GM12872 (cell line): ENCODE results near the gene HTD2.
A peak's percentile ranks its signal among the peaks of the same experiment; 100 is the strongest.

Source experiments
- TF ChIP-seq, protein P1 (sequence below): IDR thresholded peaks from 3 replicates; pipeline ENCODE4 v1.5.1; 2011; ENCODE audit warnings: low read depth, mild to moderate bottlenecking, low read length, moderate library complexity; ENCODE audit not compliant: insufficient read depth

HTD2 gene

DNA sequence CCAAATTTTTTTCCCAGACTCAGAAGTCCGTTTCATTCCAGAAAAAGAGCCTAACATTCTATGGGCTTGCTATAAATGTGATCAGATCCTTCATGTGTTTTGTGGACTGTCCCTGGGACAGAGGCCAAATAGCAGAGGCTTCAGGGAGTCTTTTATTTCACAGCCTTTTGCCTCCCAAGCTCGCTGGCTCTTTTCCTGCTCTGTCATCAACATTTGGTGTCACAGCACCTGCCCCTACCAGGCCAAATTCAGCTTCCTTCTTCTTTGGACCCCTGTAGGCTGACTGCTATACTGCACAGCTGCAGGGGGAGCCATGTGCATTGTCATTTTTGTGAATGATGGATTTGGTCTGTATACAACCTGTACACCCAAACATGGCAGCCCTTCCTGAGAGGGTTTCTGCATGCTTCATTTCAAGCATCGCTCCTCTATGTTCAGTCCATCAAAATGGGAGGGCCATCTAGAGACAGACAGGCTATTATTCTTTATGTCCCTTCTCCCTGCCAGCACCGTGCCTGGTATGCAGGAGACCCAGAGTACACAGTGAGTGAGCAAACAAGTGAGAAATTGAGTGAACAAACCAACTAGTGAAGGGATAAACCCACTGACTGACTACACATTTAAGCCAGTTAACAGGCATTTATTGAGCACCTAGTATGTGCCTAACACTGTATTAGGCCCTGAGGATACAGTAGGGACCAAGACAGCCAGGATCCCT, 18.1 kb upstream of the HTD2 start:
- TF ChIP-seq, protein P1, sequence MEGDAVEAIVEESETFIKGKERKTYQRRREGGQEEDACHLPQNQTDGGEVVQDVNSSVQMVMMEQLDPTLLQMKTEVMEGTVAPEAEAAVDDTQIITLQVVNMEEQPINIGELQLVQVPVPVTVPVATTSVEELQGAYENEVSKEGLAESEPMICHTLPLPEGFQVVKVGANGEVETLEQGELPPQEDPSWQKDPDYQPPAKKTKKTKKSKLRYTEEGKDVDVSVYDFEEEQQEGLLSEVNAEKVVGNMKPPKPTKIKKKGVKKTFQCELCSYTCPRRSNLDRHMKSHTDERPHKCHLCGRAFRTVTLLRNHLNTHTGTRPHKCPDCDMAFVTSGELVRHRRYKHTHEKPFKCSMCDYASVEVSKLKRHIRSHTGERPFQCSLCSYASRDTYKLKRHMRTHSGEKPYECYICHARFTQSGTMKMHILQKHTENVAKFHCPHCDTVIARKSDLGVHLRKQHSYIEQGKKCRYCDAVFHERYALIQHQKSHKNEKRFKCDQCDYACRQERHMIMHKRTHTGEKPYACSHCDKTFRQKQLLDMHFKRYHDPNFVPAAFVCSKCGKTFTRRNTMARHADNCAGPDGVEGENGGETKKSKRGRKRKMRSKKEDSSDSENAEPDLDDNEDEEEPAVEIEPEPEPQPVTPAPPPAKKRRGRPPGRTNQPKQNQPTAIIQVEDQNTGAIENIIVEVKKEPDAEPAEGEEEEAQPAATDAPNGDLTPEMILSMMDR = peak; percentile 44; the same call in 2 of the 3 replicates

DNA sequence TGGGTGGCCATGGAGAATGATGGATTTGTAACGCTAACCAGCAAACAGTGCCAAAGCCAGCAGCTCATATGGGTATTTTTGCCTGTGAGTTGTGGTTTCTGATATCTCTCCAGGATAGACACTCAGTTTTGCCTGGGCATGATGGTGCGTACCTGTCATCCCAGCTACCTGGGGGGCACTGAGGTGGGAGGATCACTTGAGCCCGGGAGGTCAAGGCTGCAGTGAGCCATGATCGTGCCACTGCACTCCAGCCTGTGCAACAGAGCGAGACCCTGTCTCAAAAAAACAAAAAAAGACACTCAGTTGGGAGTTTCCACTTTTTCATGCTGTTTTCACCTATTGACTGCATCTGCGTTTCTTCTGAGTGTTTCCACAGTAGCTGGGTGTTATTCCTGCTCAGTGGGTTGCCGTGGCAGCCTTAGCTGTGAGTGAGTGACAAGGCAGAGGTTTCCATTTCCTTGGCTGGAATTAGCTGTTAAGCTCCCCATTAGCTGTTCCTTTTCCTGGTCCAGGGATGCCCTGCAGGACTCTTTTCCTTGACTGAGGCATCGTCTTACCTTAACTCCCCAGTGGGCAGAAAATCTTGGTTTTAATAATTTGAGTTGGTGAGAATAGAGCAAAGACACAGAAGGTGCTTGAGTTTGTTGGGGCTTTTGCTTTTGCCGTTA, 14.5 kb upstream of the HTD2 start:
- TF ChIP-seq, protein P1 = no peak

DNA sequence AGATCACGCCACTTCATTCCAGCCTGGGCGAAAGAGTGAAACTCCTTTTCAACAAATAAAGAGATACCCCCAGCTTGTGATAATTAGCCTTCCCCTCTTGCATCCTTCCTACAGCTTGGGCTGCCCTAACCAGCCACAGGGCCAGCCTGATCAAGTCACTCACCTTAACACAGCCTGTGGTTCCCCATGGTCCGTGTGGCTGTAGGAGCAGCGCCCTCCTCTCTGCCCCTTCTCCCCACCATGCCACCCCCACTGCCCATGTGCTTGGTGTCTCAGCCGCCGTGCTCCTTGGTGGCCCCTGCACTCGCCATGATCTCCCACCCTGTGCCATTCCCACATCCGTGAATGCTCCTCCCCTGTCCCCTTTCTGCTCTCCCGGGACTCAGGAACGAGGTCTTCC, 13.5 kb upstream of the HTD2 start:
- TF ChIP-seq, protein P1 = no peak

DNA sequence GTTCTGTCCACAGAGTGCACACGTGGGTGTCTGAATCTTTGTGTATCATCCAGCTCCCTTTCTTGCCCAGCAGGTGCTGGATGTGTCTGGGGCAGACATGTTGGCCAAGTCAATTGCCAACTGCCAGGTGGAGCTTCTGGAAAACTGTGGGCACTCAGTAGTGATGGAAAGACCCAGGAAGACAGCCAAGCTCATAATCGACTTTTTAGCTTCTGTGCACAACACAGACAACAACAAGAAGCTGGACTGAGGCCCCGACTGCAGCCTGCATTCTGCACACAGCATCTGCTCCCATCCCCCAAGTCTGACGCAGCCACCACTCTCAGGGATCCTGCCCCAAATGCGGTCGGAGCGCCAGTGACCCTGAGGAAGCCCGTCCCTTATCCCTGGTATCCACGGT, 12.8 kb upstream of the HTD2 start:
- TF ChIP-seq, protein P1 = no peak

DNA sequence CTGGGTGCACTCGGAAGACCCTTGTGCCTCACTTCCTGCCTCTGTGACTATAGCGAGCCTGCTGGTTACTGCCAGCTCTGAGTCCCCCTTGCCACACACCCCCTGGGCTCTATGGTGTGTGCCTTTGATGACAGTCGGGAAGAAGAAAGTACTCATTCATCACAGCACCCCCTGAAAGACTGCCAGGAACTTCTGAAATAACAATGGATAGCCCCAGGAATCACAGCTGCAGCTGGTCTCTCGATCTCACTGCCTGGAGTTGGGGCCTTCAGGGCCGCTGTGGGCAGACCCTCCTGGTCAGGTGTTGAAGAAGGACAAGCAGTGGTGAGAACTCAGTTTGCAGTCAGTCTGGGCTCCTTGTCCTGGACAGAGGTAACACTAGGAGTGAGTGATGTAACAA, 10.1 kb upstream of the HTD2 start:
- TF ChIP-seq, protein P1 = no peak

DNA sequence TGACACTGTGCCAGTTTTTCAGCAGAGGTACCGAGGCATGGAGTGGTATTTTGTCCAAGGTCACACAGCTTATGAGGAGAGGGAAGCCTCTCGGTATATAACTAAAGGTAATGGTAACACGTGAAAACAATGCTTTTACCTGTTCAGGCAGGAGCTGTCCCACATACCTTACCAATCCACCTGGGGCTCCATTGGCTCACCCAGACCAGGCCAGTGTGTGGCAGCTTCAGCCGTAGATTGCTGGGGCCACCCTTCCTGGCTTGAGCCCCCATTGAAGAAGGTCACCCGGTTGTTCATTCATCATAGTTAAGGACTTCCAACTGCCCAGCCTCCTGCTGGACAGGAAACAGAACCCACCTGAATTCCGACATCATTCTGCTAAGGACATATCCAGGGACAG, 9.5 kb upstream of the HTD2 start:
- TF ChIP-seq, protein P1 = no peak

DNA sequence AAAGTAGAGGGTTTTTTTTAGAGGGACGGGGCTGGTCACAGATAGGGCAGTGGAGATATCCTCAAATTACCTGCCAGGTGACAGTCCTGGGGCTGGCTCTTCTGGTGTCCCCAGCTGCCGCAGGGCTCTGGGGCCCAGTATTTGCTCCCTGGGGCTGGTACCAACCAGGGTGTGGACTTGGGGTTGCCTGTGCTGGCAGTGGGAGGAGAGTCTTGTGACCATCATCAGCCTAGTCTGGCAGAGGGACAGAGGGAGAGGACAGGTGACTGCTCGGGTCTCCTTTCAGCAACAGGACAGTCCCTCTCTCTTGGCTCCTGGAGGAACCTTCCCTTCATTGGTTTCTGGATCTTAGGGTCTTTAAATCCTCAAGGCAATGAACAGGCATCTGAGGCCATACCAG, 8.1 kb upstream of the HTD2 start:
- TF ChIP-seq, protein P1 = no peak
